CD4-positive, alpha-beta T cell (primary cell): ENCODE data around the gene SSC4D. TPM values are rescaled to one million over a fixed set of nuclear protein-coding genes. Genes with fewer than 3 reads are reported as not detected.
A peak's percentile ranks its signal among the peaks of the same experiment; 100 is the strongest.

Experiments used
- ATAC-seq: fragments of 200-7000 bp; cut with Tn5 transposase; one replicate; pipeline ENCODE4 v1.10.0; 2022; ENCODE audit warnings: mild to moderate bottlenecking; ENCODE audit not compliant: poor library complexity
- CTCF ChIA-PET: fragments of 350-600 bp; sonication (Branson Sonifier 250); formaldehyde crosslinking; loops from one replicate; lab custom pipeline; 2021; ENCODE audit warnings: antibody characterized with exemption, inconsistent platforms; lab: Charles Lee
- POLR2A ChIA-PET: fragments of 350-600 bp; sonication (Branson Sonifier 250); formaldehyde crosslinking; loops from one replicate; lab custom pipeline; 2021; ENCODE audit warnings: antibody characterized with exemption, inconsistent platforms; lab: Charles Lee
- DNase-seq, 14 experiments: peaks; one replicate each; pipeline ENCODE4 v3.0.0-alpha.2; 2013 to 2020; ENCODE audit warnings: mixed read lengths in 2 of 14
- H3K27ac ChIP-seq, 2 donors: one replicate each; pipeline versions ENCODE4 v1.5.1 to v1.7.0; 2013; ENCODE audit warnings: low read length in 2 of 2, low read depth in 1 of 2, mild to moderate bottlenecking in 1 of 2
- H3K27me3 ChIP-seq, 2 experiments: 1 replicate in 1 of 2; 2 replicates in 1 of 2; pipeline versions ENCODE4 v1.6.1 to v1.7.0; 2013; ENCODE audit warnings: low read length in 2 of 2, control low read depth in 1 of 2, mild to moderate bottlenecking in 1 of 2, moderate library complexity in 1 of 2; ENCODE audit not compliant: insufficient read depth in 2 of 2, control insufficient read depth in 1 of 2
- H3K36me3 ChIP-seq: one replicate; pipeline ENCODE4 v1.6.1; 2013; ENCODE audit warnings: low read length, control low read depth; ENCODE audit not compliant: insufficient read depth
- H3K4me1 ChIP-seq: one replicate; pipeline ENCODE4 v1.6.1; 2013; ENCODE audit warnings: low read length, control low read depth; ENCODE audit not compliant: insufficient read depth
- H3K4me3 ChIP-seq: one replicate; pipeline ENCODE4 v1.5.1; 2013; ENCODE audit warnings: mild to moderate bottlenecking, low read length, moderate library complexity
- H3K9me3 ChIP-seq, 2 experiments: 1 replicate in 1 of 2; 2 replicates in 1 of 2; pipeline versions ENCODE4 v1.6.1 to v1.7.0; 2013; ENCODE audit warnings: low read length in 2 of 2, mild to moderate bottlenecking in 2 of 2, control low read depth in 1 of 2, moderate library complexity in 1 of 2; ENCODE audit not compliant: control insufficient read depth in 1 of 2, insufficient read depth in 1 of 2
- H3K27ac Mint-ChIP-seq: one replicate; pipeline ENCODE4 v1.8.0; 2020; ENCODE audit warnings: mixed read lengths
- H3K27me3 Mint-ChIP-seq: one replicate; pipeline ENCODE4 v1.8.0; 2021; ENCODE audit warnings: mixed read lengths
- H3K36me3 Mint-ChIP-seq: one replicate; pipeline ENCODE4 v1.8.0; 2021; ENCODE audit warnings: low read depth, mixed read lengths
- H3K4me1 Mint-ChIP-seq: one replicate; pipeline ENCODE4 v1.8.0; 2021; ENCODE audit warnings: low read depth, mixed read lengths
- H3K4me3 Mint-ChIP-seq: one replicate; pipeline ENCODE4 v1.8.0; 2020; ENCODE audit warnings: mild to moderate bottlenecking, mixed read lengths
- H3K9me3 Mint-ChIP-seq: one replicate; pipeline ENCODE4 v1.8.0; 2020; ENCODE audit warnings: mixed read lengths
- CTCF ChIP-seq: fragments of 200-600 bp; IDR thresholded peaks from one replicate; pipeline ENCODE4 v1.8.0; 2022; ENCODE audit warnings: antibody characterized with exemption, mild to moderate bottlenecking
- intact Hi-C, 2 experiments: fragments of 100-400 bp; cut with DNase I in 1 of 2; cut with micrococcal nuclease in 1 of 2; formaldehyde crosslinking; loops; one replicate each; pipeline versions ENCODE4 v1.15.1 to v1.9.0; 2023 to 2025; cut with DNase I, micrococcal nuclease
- total RNA-seq, 174 experiments: library from RNA in 2 of 174; stranded (reverse) in 2 of 174; gene quantifications; one replicate each; pipeline ENCODE4 v1.2.3 and lab custom pipeline; 2021 to 2026

Gene SSC4D
- total RNA-seq, 2 experiments from 2014 or later, result not detected

- H3K9me3 ChIP-seq, result no peaks in the 10 kb centered on the region
- no peaks in the 10 kb centered on the region for H3K27me3 ChIP-seq
- H3K4me3 Mint-ChIP-seq, result peak overlapping the region; percentile 20
- intact Hi-C loops, result loop anchor here in 1 of 2 experiments (2.0 kb wide), 1 partner anchor 22 kb away; no protein-coding TSS in a partner anchor
- H3K36me3 ChIP-seq, result peaks cover 20% of the 10 kb centered on the region
- H3K4me1 Mint-ChIP-seq, result peaks cover 66% of the 10 kb centered on the region
- H3K36me3 Mint-ChIP-seq, result peaks cover 70% of the 10 kb centered on the region
- H3K27ac Mint-ChIP-seq, result no peak overlapping the region
- H3K27me3 Mint-ChIP-seq, result no peaks in the 10 kb centered on the region
- no peak overlapping the region for H3K27ac ChIP-seq
- no peak for TF ChIP-seq CTCF
- peaks cover 50% of the 10 kb centered on the region for H3K4me1 ChIP-seq
- no peak overlapping the region for H3K4me3 ChIP-seq
- ChIA-PET CTCF (no interaction called here), POLR2A (interaction anchor here (0.6 to 3.9 kb wide), 2 partner anchors 27 to 36 kb away, joined by 3 to 16 read pairs; no protein-coding TSS in a partner anchor)
- DNase-seq (no peak), ATAC-seq (no peak)
- H3K9me3 Mint-ChIP-seq, result no peaks in the 10 kb centered on the region
Observed at GRCh38 chr7:76354516-76354915, 55.0 kb downstream of the SSC4D start.

DNA sequence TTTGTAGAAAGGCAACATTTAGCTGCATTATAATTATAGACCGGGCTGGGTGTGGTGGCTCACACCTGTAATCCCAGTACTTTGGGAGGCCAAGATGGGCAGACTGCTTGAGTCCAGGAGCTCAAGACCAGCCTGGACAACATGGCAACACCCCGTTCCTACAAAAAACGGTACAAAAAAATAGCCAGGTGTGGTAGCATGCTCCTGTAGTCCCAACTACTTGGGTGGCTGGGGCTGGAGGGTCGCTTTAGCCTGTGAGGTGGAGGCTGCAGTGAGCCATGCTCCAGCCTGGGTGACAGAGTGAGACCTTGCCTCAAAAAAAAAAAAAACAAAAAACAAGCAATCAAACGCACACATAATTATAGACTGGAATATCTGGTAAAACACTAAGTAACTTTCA is 55.8 kb downstream of the SSC4D start:
- Histone ChIP-seq H3K9me3 (no peaks in the 10 kb centered on the region), H3K36me3 (peaks cover 22% of the 10 kb centered on the region), H3K27me3 (no peaks in the 10 kb centered on the region), H3K27ac (no peak overlapping the region), H3K4me1 (peaks cover 48% of the 10 kb centered on the region), H3K4me3 (no peak overlapping the region)
- no peak for ATAC-seq
- TF ChIP-seq CTCF, result no peak
- Mint-ChIP-seq H3K4me1 (peaks cover 69% of the 10 kb centered on the region), H3K36me3 (peaks cover 70% of the 10 kb centered on the region), H3K27ac (no peak overlapping the region), H3K9me3 (no peaks in the 10 kb centered on the region), H3K27me3 (no peaks in the 10 kb centered on the region), H3K4me3 (no peak overlapping the region)
- POLR2A ChIA-PET, result interaction anchor here (0.6 to 3.9 kb wide), 2 partner anchors 27 to 35 kb away, joined by 3 to 16 read pairs; no protein-coding TSS in a partner anchor
- CTCF ChIA-PET, result interaction anchor here (0.5 to 1.2 kb wide), 2 partner anchors 39 to 47 kb away, joined by 3 to 5 read pairs; no protein-coding TSS in a partner anchor
- intact Hi-C loops, result loop anchor here in 1 of 2 experiments (2.0 kb wide), 1 partner anchor 21 kb away; no protein-coding TSS in a partner anchor
- DNase-seq, result no peak

GRCh38 chr7:76352193-76352592 is 57.3 kb downstream of the SSC4D start:
- Histone ChIP-seq H3K4me1 (peaks cover 49% of the 10 kb centered on the region), H3K9me3 (no peaks in the 10 kb centered on the region), H3K36me3 (peaks cover 22% of the 10 kb centered on the region), H3K27me3 (no peaks in the 10 kb centered on the region), H3K27ac (no peak overlapping the region), H3K4me3 (no peak overlapping the region)
- ATAC-seq (no peak), DNase-seq (no peak)
- Mint-ChIP-seq H3K27me3 (no peaks in the 10 kb centered on the region), H3K36me3 (peaks cover 69% of the 10 kb centered on the region), H3K4me3 (no peak overlapping the region), H3K9me3 (no peaks in the 10 kb centered on the region), H3K4me1 (peaks cover 72% of the 10 kb centered on the region), H3K27ac (no peak overlapping the region)
- intact Hi-C loops, result no loop called here
- ChIA-PET POLR2A (interaction anchor here (1.3 to 3.9 kb wide), 2 partner anchors 34 to 438 kb away, joined by 3 to 16 read pairs; partner anchors contain the start of gene POR), CTCF (interaction anchor here (0.6 to 1.2 kb wide), 2 partner anchors 11 to 38 kb away, joined by 3 read pairs; no protein-coding TSS in a partner anchor)
- no peak for TF ChIP-seq CTCF
